NB4 (cell line): ENCODE data around the gene STAT1.

ENCODE experiments used
- POLR2A ChIP-seq: IDR thresholded peaks from 2 replicates; pipeline ENCODE4 v1.6.1; 2011; ENCODE audit warnings: mild to moderate bottlenecking; ENCODE audit not compliant: insufficient read length; ENCODE audit errors: extremely low read depth
- TF ChIP-seq, protein P1 (sequence below): IDR thresholded peaks from one replicate; pipeline ENCODE4 v1.5.1; 2012; ENCODE audit warnings: low read depth, low read length
- TF ChIP-seq, protein P2 (sequence below): IDR thresholded peaks from 2 replicates; pipeline ENCODE4 v1.6.1; 2011; ENCODE audit warnings: low read depth, low read length

DNA sequence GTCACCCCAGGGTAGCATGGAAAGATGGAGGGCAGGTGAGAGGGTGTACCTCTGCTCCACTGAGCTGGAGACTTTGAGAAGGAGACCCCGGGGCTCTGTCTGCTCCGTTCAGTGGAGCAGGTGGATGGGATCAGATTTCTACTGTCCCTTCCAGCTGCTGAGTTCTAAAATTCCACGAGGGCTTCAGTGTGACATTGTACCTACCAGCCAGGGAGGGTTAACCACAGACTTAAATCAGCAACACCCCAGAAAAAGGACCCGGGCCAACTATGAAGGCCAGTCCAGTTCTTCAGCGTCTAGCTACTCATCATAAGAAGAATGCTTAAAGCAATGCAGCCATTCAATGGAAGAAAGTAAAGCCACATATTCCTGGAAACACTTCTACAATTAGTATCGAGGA lies 23.8 kb downstream of the STAT1 start:
- TF ChIP-seq, protein P1, sequence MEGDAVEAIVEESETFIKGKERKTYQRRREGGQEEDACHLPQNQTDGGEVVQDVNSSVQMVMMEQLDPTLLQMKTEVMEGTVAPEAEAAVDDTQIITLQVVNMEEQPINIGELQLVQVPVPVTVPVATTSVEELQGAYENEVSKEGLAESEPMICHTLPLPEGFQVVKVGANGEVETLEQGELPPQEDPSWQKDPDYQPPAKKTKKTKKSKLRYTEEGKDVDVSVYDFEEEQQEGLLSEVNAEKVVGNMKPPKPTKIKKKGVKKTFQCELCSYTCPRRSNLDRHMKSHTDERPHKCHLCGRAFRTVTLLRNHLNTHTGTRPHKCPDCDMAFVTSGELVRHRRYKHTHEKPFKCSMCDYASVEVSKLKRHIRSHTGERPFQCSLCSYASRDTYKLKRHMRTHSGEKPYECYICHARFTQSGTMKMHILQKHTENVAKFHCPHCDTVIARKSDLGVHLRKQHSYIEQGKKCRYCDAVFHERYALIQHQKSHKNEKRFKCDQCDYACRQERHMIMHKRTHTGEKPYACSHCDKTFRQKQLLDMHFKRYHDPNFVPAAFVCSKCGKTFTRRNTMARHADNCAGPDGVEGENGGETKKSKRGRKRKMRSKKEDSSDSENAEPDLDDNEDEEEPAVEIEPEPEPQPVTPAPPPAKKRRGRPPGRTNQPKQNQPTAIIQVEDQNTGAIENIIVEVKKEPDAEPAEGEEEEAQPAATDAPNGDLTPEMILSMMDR = no peak
- TF ChIP-seq POLR2A = no peak
- TF ChIP-seq, protein P2, sequence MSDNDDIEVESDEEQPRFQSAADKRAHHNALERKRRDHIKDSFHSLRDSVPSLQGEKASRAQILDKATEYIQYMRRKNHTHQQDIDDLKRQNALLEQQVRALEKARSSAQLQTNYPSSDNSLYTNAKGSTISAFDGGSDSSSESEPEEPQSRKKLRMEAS = no peak
